GM18505 (cell line): ENCODE measurements around the gene TRPC5OS.

Experiments
- ATAC-seq: cut with Tn5 transposase; IDR thresholded peaks from one replicate; pipeline ENCODE4 v1.9.1; 2021; ENCODE audit not compliant: unreplicated experiment
- POLR2A ChIP-seq: IDR thresholded peaks from 4 replicates; pipeline ENCODE4 v1.6.1; 2011; ENCODE audit warnings: borderline replicate concordance; ENCODE audit not compliant: insufficient read depth, insufficient read length; ENCODE audit errors: extremely low read depth

Gene TRPC5OS

DNA sequence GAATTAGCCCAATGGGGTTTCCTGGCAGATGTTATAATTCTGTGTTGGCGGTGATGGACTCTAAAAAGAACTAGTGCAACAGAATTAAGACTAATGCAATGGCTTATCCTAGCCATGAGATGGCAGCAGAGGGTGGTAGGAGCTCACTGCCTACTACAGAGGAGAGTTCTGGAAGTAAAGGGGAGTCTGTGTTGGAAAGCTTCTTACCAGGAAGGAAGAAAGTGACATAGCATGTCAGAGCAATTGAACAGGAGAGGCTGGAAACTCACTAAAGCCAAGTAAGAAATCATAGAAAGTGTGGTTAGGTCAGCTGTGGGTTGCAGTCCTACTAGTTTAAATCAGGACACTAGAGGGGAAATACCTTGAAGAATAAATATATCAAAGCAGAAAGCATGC is 6.3 kb upstream of the TRPC5OS start:
- peak; percentile 73 for ATAC-seq
- no peak for TF ChIP-seq POLR2A

DNA sequence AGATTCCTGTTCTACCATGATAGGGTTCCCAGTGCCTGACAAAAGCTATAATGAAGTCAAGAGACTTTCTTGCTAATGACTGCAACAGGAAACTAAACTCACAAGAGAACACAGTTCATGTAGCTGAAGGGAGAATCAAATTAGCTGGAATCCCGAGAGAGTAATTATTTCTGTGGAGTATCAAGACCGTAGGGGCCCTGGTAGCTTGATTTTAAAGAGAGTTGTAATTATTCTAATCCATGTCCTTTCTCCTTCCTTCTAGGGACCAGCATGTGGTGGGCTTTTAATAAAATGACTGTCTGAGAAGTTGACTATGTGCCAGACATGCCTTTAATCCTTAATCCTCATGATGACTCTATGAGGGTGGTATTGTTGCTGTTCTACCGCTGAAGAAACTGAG is 1.7 kb upstream of the TRPC5OS start:
- no peak for ATAC-seq
- TF ChIP-seq POLR2A = no peak

DNA sequence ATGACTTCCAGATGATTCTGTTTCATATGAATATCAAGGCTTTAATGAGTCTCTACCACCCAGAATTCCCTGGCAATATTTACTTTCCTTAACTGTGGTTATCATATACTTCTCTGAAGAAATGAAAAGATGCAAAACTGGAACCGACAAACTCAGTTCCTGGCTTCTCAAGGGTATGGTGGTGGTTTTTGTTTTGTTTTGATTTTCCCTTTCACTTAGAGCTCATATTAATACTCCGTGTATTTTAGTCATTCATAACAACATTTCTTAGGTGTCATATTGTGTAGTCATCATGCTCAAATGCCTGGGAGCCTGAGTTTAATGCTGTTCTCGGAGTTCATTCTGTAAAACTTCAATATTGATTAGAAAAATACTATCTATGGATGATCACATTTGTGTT is 665 bp downstream of the TRPC5OS start:
- TF ChIP-seq POLR2A = no peak
- no peak for ATAC-seq

DNA sequence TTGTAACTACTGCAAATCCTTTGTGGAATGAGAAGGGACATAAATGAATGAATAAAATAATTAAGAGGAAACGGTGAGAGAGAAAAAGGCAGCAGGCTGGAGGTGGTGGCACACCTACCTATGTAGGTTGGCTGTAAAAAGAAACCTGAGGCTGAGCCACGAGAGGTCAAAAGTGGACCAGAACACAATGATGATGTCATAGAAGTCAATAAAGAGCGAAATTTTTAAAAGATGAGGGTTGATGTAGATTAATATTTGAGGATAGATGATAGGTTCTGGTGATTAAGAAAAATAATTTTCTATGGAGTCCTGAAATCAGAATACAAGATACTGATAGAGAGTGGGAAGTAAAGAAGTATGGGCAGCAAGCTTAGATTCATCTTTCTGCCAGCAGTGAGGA is 1.7 kb downstream of the TRPC5OS start:
- ATAC-seq = no peak
- TF ChIP-seq POLR2A = no peak

DNA sequence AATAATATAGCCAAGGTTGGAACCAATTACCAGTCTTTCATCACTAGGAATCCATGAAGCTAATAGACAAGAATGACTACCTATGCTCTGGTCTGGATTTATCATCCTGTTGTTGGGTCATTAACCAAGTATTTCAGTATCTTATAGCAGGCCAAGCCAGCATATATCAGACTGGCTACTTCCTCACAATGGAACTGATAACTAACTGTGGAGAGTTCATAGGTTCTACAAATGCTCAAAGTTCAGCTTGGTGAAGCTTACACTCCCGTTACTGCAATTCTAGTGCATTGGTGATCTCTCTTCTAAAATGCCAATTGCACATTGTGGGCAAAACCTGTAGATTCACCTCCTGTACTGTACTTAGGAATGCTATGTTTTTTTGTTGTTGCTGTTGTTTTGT is 4.8 kb downstream of the TRPC5OS start:
- TF ChIP-seq POLR2A = no peak
- no peak for ATAC-seq

DNA sequence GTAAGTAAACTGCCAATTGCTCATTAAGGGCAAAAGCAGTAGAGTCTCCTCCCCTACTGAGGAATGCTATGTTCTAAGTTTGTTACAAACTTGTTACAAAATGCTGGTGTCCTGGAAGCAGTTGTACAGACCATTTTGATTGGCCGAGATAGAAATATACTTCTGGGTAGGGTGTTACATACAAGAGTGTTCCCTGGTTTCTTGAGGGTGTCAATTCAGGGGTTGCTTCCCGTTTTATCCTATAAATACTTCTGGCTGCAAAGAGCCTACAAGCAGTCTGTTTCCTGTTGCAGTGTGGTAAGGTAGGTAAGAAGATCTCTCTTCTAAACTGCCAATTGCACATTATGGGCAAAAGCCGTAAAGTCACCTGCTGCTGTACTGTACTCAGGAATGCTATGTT is 5.7 kb downstream of the TRPC5OS start:
- ATAC-seq = no peak
- TF ChIP-seq POLR2A = no peak

DNA sequence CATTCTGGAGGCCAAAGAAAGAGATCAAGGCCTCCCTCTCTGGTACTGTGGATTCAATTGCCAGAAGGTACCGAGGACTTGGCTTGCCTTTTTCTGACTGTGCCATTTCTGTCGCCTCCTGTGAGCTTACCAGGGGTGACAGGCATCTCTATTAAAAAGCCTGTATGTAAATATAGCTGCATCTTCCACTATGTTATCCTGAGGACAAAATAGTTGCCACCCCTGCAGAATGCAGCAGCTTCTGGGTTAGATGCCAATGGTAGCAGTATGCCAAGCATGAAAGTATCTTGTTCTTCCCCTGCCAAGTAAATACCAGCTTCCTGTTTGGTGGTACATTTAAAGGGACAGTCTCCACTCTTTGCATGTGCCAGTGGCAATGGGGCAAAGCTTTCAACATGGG is 10.7 kb downstream of the TRPC5OS start:
- no peak for TF ChIP-seq POLR2A
- ATAC-seq = no peak

DNA sequence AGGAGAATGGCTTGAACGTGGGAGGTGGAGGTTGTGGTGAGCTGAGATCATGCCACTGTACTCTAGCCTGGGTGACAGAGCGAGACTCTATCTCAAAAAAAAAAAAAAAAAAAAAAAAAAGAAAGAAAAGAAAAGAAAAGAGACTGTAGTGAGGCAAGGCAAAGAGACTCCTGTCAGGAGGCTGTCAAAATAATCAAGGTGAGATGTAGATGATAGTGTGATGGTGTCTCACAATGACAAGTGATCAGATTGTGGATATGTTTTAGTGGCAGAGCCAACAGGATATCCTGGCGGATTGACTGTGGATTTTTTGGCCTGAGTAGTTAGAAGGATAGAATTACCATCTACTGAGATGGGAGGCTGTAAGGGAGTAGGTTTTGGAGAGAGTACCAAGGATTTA is 12.6 kb downstream of the TRPC5OS start:
- no peak for ATAC-seq
- no peak for TF ChIP-seq POLR2A

DNA sequence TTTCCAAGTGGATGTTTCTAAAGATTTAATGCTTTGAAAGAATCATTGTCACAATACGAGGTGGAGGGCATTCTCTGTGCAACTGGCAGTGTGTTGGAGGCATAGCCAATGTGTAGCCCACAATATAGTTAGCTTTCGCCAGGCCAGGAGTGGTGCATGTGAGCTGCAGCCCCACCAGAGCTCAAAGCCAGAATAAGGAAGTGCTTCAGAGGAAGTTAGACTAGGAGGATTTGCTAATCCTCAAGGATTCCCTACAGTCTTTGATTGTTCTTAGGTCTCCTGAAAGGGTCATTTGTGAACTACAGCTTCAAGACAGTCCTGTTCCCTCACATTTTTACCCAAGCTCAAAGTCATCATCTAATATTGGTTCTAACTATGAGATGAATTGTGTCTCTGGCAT is 16.4 kb downstream of the TRPC5OS start:
- no peak for TF ChIP-seq POLR2A
- ATAC-seq = no peak

DNA sequence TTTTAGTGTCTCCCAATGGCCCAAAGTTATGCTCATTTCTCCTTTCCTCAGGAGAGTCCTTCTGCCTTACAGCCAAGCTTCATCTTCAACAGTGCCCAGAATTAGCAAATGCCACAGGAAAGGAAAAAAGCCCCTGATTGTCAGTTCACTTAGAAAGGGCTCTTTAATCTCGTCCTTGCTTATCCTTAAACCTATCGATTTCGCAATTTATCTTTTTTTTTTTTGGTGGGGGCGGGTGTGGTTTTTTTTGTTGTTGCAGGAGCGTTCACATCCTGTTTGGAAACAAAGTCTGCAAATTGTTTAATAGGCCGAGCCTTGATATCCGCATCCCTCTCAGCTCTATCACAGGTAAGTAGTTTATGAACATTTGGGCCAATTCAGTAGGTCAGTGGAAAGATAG is 20.2 kb downstream of the TRPC5OS start:
- ATAC-seq = no peak

DNA sequence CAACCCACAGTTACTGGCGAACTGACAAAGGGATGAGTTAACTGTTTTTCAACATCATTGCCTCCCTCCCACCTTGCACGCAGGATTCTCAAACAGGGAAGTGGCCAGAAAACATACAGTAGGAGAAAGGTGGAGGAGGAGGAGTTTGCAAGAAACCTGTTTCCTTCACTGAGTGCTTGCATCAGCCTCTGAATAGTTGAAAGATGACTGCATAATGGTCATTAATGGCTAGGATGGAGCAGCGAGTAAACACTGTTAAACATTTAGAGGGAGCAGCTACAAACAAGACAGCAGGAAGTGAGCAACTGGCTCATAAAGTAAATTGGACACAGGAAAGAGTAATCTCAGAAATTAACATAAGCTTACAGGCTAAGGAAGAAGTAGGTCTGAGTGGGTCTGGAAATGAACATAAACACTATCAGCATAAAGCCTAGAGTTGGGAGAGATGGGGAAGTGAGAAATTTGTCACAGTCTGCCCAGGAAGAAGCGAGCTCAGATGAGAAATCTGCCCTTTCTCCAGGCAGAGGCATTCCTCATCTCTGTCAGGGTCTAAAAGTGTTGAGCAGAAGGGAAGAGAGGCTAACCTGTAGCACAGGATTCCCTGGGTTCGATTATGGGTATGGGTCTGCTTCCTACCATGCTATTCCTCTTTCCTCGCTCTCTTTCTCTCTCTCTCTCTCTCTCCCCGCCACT is 38.6 kb downstream of the TRPC5OS start:
- no peak for ATAC-seq
- TF ChIP-seq POLR2A = no peak

More for the DNA sequence above, 20.2 kb downstream of the TRPC5OS start:
- TF ChIP-seq POLR2A = no peak

DNA sequence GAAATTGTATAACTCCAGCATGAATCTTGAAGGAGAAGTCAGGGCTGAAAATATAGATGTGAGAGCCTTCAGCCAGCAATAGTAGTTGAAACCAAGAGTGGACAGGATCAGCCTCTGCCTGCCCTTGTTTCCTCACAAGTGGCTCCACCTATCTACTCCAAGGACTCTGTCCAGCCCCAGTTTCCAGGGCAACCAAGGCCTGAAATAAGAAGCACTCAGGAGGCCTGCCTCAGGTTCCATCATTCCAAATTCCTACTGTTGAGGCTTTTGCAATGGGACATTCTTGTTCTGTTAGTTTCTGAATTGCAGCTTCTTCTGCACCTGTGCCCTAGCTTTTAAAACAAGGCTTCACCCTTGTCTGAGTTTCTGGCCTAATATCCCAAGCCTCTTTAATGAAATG is 41.6 kb downstream of the TRPC5OS start:
- ATAC-seq = no peak
- TF ChIP-seq POLR2A = no peak

DNA sequence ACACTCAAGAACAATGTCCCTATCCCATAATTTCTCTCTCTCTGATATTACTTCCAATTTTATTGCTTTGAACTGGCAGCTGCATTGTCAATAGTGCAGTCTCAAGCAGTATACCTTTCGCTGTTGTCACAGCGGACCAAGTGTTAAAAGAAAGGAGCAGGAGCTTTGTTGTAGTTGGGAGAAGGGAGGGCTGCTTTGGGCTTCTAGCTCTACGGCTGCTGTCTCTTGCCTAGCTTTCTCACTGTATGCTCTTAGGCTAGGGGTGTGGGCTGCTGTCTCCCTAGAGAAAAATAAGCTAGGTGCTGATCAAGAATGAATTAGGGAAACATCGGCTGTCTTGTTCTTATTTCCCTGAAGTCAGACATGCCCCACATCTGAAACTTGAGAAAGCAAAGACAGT is 52.5 kb downstream of the TRPC5OS start:
- no peak for ATAC-seq
- TF ChIP-seq POLR2A = no peak
